GM18870 (cell line): Measurements from ENCODE around the gene UTS2R.

ENCODE experiments used
- ATAC-seq: cut with Tn5 transposase; IDR thresholded peaks from one replicate; pipeline ENCODE4 v1.9.1; 2021; ENCODE audit warnings: moderate library complexity; ENCODE audit not compliant: unreplicated experiment

Gene UTS2R

DNA sequence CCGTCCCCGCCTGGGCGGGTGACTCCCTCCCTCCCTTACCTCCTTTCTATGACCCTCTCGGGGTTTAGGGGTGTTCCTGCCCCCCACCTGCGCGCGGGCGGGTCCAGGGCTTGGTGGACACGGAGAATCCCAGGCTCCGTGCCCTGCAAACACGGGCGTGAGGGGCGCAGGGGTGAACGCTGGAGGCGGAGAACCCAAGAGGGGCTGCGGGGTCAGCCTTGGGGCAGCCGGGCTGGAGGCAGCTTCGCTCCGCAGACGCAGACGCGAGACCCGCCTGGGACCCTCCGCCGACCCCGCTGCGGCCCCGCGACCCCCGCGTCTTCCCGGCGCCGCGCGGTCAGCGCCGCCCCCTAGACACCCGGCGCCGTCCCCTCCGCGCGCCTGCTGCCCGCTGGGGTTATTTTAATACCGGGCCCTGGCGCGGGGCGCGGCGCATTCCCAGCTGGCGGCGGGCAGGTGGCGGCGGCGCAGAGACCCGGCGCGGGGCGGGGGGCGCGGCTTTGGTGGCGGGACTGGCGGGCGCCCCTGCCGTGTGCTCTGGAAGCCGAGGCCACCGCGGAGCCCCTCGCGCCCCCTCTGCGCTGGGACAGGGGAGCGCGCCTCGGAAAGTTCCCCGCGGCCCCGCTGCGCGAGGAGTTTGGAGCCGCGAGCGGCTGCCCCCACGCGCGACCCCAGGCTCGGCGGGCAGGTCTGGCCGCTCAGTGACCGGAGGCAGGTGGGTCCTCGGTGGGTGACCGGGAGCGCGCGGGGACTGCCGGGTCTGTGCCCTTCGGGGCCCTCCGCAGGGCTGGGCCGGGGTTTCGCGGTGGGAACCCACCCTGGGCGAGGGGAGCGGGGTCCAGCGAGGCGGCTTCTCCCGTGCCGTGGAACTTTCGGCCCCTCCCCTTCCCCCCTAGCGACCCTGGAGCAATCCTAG lies at the start of gene UTS2R:
UTS2R (plus strand) TSS at position 433 of the 916 bp plus-strand sequence. CDS start 2,560 bp downstream, outside the sequence.
- no peak for ATAC-seq

DNA sequence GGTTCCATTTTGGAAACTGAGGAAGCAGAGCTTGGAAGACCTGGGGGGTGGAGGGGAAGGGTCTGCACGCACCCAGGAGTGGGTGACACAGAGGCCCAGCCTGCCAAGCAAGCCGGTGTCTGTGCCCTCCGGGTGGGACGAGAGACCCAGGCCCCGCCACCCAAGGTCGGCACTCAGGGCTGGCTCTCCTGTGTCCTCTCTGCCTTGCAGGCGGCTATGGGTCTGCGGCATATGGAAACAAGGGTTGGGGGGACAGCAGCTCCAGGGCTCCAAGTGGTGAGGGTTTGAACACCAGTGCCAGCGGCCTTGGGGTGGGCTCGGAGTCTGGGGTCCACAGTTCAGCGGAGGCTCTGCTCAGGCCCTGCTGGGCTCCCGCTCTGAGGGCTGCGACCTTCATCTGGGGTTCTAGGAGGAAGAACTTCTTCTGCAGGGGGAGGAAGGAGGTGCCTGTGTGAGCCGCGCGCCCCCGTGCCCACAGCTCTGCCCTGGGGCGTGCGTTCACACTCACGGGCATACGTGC lies 49.6 kb upstream of the UTS2R start:
- ATAC-seq = no peak

DNA sequence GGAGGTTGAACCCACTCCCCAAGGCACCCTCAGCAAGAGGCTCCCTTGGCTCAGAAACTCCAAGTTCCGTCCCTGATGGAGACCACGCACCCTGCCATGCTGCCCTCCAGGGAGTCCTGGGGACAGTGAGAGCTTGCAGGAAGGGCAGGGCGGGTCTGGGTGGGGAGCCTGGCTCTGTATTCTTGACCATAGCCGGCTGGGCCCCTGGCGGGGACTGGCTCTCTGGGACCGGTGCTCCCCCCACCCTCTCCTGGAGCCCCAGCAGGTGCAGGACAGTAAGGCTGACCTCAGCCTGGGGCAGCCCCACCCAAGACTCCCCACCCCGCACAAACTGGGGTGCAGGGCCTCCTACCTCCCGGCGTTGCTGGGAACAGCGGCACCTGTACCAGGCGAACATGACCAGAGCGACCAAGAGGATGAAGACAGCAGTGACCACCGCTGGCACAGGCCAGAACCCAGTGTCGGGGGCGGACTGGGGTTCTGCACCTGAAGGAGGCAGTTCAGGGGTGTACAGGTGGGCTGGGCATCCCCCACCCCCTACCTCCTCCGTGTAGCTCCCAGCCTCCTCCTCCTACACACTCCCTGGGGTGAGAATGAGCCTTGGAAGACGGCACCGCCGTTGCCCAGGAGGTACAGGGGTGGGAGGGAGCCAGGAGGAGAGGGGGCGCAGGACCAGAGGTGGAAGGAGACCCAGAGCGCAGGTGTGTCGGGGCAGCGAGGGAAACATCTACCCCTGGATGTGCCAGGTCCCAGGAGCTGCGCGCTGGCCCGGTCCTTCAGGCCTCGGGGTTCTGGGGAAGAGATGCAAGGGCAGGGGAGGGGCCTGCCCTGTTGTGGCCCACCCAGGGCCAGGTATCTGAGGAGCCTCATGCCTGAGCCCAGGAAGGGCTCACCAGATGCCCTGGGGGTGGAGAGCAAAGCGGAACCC lies 48.8 kb upstream of the UTS2R start:
- no peak for ATAC-seq

DNA sequence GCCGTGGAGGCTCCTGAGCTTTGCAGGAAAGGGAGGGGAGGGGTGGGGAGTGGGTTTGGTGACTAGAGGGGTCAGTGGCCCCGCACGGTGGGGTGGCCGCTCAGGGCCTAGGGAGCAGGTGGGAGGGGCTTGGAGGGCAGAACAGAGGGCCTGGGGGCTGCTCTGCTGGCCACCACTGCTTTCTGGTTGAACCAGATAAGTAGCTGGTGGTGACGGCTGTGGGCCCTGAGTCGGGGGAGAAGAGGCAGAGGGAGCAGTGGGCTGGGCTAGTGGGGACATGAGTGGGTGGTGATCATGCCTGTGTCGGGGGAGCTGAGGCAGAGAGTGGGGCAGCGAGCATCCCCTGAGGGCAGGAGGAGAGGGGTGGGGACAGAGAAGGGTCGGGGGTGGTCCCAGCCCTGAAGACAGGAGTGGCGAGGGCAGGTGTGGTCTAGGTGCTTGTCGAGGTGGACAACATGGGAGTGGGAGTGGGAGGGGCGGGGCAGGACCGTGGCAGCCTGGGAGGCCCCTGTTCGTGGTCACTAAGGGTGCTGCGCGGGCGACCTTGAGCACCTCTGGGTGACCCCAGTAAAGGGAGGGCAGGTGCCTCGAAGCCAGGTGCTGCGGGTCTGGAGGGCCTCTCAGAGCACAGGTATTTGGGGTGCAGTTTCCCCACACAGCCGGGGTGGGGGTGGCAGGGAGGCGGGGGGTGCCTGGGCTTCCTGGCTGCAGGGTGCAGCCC lies 47.9 kb upstream of the UTS2R start:
- ATAC-seq = no peak

DNA sequence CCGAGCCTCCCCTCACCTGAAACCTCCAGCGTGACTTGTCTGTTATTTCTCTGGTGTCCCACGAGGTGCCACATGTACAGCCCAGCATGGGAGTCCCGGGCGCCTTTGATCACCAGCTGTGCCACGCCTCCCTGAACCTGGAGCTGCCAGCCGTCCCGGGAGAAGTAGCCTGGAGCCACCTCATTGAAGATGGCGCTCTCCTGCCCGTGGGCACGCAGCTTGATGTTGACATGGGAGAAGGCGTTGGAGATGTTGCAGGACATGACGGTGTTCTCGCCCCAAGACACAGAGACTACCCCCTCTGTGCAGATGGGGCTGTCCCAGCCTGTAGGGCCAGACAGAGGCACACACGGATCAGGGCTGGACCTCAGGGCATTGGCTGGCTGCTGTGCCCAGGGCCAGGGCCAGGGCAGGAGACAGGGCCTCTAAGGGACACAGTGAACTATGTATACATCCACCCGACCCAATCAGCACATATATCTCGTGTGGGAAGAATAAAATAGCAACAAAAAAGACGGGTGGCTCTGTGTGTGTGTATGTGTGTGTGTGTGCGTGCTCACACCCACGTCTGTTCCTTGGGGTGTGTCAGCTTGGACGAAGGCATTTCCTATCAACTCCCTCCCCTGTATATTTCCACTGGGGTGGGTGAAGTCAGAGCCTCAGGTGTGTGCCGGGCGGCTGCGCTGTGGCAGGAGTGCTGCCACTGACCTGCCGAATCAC lies 46.8 kb upstream of the UTS2R start:
- ATAC-seq = no peak

DNA sequence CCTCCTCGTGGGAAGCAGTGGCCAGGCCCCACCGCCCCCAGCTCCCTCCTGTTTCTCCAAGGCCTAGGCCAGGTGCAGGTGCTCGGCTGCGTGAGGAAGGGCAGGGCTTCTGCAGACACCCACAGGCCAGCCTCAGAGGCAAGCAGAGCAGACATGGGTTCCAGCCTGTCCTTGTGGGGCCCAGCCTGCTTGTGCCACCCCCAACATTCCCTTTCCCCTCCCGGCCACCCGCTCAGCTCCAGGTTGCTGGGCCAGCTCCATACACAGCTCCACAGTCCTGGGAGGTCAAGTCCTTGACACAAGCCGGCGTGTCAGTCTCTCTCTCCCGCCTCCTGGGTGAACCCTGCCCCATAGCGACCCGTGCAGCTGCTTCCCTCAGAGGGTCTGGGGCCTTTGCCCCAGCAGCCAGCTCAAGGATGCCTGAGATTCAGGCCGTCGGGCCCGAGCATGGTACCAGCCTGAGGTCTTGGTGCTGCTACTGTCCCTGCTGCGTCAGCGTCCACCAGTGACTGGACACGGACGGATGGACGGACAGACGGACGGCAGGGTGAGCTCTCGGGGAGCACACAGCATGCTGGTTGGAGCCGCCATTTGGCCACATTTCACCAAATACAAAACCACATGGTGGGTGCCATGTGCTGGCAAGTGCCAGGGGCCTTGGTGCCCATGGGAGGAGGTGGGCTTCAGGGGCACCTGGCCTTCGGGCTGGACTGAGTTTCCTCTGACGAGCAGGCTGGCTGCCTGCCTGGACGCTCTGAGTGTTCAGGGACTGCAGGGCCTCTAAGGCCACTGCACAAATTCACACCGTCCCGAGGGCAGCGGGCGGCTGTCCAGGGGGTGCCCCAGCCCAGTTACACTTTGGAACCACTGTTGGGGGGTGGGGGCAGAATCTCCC lies 46.0 kb upstream of the UTS2R start:
- no peak for ATAC-seq

DNA sequence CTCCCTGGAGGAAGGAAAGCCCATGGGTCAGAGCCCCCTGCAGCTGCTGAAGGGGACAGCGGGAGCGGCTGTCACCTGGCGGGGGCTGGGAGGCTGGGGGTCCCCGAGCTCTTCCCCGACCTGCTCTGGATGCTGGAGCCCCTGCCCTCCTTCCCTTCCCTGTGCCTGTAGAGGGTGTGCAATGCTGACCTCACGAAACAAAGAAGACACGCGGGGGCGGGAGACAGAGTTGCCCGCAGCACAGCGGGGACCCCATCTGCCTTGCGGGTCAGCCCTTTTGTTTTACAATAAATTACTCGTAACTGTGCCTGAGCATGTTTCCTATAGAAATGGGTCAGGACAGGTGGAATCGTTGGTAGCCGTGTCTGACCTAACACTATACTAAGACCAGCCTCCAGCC lies 44.3 kb upstream of the UTS2R start:
- ATAC-seq = no peak

DNA sequence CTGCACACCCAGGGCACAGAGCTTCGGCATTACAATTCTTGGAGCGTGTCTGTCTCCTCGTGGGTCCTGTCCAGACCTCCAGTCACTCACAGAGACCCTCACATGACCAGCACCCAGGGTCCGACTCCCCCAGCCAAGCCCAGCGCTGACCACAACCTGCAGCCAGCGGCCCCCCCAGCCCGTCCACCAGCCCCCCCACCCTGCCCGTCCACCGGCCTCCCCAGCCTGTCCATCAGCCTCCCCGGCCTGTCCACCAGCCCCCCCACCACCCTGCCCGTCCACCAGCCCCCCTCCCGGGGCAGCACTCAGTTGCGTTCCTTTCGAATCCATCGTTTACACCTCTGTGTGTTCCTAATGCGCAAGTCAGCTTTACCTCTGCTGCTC lies 43.8 kb upstream of the UTS2R start:
- ATAC-seq = no peak

DNA sequence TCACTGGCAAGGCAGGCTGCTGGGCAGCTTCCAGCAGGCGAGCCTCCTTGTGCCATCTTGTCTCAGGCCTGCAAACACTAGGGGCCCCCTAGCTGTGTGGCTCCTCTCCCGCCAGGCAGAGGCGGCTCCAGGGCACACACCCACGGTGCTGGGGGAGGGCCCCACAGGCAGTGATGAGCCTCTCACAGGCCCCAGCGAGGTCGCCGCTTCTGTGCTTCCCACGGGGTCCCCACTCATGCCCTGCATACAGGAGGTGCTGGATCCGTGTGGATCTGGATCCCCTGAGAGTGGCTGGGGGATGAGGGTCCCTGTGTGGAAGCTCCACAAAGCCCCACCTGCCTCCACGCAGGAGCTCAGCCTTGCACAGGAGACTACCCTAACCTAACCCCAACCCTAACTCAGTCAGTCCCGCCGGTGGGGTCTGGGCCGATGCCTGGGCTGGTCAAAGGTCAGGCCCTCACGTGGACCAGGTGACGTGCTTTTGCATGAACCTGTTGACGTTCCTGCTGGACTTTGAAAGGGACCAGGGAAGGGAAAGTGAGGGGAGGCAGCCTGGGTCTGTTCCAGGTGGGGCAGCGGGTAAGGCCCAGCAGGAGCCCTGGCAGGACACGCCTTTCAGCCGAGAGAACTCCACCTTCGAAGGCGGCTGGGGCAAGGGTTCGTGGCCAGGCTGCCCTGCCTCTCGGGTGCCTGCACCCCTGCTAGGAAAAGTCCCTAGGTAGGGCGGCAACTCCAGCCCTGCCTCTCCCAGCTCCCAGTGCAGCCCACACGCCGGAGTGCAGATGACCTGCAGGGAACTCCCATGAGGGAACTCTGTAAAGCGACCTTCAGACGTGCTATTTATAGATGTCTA lies 43.2 kb upstream of the UTS2R start:
- no peak for ATAC-seq

DNA sequence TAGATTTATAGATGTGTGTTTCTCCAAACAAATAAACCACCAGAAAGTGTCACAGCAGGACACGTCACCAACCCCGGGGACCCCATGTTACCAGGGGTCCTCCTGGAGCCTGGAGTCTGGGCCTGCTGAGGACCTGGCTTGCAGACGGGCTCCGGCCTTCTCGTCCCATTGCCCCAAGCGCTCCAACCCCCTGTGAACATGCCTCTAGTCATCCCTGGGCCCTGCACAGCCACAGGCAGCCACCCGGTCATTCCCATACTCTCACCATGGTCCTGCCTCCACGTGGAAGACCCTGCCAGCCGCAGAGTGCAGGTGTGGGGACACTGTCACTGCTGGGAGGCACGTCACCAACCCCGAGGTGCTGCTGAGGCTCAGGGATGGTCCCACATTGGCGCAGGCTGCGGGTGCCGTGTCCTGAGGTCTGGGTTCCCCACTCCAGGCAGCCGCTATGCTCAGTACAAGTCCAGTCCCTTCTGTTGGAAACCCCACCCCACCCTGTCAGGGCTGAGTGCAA lies 42.5 kb upstream of the UTS2R start:
- no peak for ATAC-seq

DNA sequence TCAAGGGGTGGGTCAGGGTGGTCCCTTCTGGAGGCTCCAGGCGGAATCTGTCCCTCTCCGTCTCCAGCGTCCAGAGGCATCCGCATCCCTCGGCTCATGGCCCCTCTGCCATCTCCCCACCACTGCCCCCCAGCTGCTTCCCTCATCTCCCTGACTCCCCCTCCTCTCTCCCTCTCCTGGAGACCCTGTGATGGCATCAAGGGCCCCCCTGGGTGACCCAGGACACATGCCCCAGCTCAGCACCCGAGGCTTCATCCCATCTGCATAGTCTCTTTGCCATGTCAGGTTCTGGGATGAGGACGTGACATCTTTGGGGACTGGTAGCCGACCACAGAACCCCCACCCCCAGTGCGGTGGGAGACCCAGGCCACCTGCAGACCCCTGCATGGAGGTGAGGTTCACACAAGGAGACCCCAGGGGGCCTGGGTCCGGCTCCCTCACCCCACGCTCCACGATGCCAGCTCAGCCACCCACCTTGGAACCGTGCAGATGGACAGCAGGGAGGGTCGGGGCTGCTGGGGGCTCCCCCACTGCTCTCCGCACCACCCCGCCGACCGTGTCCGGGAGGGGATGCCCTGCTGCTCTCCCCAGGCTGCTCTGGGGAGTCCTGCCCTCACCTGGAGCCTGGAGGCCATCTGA lies 41.8 kb upstream of the UTS2R start:
- no peak for ATAC-seq

DNA sequence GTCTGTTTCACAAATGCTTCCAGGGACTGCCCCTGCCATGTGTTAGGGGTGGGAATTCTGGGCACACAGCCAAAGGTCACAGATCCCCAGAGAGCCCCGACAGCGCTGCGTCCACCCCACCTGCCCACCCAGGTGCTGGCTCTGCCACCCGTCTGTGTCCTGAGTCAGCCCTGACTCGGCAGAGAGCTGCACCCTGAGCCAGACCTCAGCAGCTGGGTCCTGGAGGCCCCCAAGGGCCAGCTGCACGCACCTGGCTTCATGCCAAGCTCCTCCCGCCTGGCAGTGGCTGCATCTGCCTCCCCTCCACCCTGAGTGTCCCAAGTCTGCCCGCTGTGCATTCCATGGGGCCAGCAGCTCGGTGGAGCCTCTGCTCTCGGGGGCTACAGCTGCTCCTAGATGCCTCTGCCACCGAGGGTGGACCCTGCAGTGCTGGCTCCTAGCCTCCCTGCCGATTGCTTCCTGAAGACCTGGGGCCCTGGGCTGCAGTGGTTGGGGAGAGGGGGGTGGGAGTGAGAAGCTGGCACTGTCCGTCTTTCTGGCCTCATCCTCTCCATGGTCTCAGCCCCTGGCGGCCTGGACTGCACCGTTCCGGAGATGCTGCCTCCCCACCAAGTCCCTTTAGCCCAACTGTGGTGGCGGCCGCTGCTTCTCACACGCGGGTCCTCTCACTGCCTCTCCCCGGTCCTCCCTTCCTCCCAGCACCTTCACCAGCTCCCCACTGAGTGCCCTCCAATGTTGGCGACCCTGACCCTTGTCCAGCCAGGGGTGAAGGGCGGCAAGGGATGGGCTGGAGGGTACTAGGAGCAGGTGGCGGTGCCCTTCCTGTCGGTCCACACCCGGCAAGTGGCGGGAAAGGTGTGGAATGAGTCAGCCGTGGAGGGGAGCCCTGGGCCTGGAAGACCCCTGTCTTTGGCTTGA lies 41.0 kb upstream of the UTS2R start:
- no peak for ATAC-seq

DNA sequence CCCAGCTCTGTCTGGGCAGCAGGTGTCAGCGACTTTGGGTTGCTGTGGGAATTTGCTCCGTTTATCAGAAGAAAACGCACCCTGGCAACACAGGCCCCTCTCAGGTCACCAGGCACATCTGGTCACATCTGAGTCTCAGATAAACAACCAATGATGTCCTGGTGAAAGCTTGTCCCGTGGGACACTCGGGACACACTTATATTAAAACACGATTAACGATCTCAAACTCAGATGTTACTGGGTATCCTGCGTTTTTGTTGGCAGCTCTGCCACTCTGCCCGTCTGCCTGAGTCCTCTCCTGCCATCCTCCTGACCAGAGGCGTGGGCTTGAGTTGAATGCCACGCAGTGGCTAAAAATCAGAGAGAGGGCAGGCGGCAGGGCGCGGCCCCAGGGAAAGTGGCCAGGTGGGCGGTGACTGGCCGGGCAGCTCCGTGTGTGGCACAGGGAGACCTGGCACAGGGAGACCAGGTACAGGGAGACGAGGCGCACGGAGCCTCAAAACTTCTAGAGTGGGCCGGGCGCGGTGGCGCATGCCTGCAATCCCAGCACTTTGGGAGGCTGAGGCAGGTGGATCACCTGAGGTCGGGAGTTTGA lies 40.1 kb upstream of the UTS2R start:
- no peak for ATAC-seq

DNA sequence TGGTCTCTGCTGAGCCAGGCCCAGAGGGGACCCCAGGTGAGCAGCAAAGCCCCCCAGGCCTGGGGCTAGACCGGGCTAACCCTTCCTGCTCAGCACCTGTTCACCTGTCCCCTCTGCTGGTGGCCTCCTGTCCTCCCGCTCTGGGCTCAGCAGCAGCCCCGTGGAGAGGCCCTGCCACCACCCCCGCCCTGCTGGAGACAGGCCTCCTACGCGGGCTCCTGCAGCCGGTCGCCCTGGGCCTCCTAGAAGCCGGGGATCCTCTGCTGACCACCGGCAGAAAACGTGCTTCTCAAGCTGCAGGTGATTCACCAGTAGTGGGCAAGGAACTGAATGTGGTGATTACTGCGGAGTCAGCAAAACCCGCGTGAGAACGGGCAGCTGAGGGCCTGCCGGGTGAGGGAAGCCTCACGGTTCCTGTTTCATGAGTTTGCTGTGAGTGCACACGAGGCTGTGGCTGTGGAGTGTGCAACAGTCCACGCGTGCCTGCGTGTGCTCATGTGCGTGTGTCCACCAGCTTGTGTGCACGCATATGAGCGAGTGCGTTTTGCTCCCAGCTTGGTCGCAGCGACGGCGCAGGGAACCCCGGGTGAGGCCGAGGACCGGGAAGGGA lies 38.8 kb upstream of the UTS2R start:
- ATAC-seq = no peak

DNA sequence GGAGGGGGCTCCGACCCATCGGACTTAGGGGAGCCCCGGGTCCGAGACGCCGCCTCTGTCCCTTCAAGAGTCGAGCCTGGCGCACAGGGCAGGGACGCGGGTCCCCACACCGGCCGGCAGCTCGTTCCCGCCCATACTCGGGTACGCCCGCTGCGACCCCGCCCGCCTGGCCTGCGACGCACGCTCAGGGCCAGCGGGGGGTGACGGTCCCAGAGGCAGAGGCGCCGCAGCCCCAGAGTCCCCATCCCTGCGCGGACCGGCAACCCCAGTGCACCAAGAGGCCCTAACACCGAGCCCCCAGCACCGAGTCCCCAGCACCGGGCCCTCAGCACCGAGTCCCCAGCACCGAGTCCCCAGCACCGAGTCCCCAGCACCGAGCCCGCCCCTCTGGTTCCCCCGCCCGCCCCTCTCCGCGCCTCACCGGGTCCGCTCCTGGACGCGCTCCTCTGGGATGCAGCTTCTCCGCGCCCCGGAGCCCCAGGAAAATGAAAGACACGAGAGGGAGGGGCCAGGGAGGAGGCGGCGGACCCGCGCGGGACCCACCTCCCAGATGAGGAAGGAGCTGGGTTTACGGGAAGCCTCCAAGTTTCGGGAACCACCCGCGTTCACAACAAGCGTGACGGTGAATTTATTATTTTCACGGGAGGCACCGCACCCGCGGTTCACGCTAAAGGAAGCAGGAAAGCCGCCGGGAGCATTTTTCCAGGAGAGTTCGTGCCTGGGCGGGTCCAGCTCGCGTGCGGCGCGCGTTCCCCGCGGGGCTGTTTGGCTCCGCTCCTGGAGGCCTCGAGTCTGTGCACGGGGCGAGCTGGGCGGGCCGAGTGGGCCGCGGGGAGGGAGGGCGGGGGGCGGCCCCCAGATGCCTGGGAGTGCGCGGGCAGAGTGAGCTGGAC lies 38.0 kb upstream of the UTS2R start, which contains the start of gene SECTM1:
SECTM1 (minus strand) TSS at position 488 of the 893 bp plus-strand sequence. CDS start 6,526 bp downstream, outside the sequence.
- ATAC-seq = no peak
